Right atrium auricular region (tissue), 2 donors: ENCODE measurements around the gene SRMS. TPM values are rescaled to one million over a fixed set of nuclear protein-coding genes. Genes with fewer than 3 reads are reported as not detected.

ENCODE experiments used
- DNase-seq: peaks from one replicate; pipeline ENCODE4 v3.0.0-alpha.2; 2019; ENCODE audit warnings: low spot score
- H3K27ac ChIP-seq, 2 donors: fragments of 200-600 bp; sonication (generic); 1 replicate in 1 of 2; 2 replicates in 1 of 2; pipeline ENCODE4 v1.5.1; 2016 to 2019
- H3K27me3 ChIP-seq, 2 donors: fragments of 200-600 bp; sonication (generic); one replicate each; pipeline versions ENCODE4 v1.5.1 to v1.6.0; 2017 to 2019
- H3K36me3 ChIP-seq: fragments of 200-600 bp; sonication (generic); one replicate; pipeline ENCODE4 v1.5.1; 2016
- H3K4me1 ChIP-seq, 2 donors: fragments of 200-600 bp; sonication (generic); one replicate each; pipeline versions ENCODE4 v1.5.1 to v1.6.0; 2017 to 2019
- H3K4me3 ChIP-seq, 2 donors: fragments of 200-600 bp; sonication (generic); 1 replicate in 1 of 2; 2 replicates in 1 of 2; pipeline ENCODE4 v1.5.1; 2017 to 2019; ENCODE audit warnings: mild to moderate bottlenecking in 1 of 2, moderate library complexity in 1 of 2
- H3K9me3 ChIP-seq, 2 donors: fragments of 200-600 bp; sonication (generic); one replicate each; pipeline ENCODE4 v1.5.1; 2019
- total RNA-seq, 2 donors: library from RNA; depleted of rRNA; stranded (reverse); fragments of >200 nt; gene quantifications; one replicate each; pipeline ENCODE4 v1.1.0, GENCODE V29; 2016
- TF ChIP-seq, protein P1 (sequence below), 2 donors: fragments of 200-600 bp; sonication (generic); IDR thresholded peaks; one replicate each; pipeline ENCODE4 v1.5.1; 2019; ENCODE audit warnings: antibody characterized with exemption in 2 of 2

Gene SRMS
- total RNA-seq, 2 donors from 2014 or later, result not detected

- Histone ChIP-seq H3K27ac (no peak overlapping the region), H3K4me1 (peaks cover 0 to 4% of the 10 kb centered on the region in 2 donors), H3K4me3 (no peak overlapping the region), H3K9me3 (no peaks in the 10 kb centered on the region), H3K36me3 (no peaks in the 10 kb centered on the region), H3K27me3 (no peaks in the 10 kb centered on the region)
- TF ChIP-seq, protein P1, sequence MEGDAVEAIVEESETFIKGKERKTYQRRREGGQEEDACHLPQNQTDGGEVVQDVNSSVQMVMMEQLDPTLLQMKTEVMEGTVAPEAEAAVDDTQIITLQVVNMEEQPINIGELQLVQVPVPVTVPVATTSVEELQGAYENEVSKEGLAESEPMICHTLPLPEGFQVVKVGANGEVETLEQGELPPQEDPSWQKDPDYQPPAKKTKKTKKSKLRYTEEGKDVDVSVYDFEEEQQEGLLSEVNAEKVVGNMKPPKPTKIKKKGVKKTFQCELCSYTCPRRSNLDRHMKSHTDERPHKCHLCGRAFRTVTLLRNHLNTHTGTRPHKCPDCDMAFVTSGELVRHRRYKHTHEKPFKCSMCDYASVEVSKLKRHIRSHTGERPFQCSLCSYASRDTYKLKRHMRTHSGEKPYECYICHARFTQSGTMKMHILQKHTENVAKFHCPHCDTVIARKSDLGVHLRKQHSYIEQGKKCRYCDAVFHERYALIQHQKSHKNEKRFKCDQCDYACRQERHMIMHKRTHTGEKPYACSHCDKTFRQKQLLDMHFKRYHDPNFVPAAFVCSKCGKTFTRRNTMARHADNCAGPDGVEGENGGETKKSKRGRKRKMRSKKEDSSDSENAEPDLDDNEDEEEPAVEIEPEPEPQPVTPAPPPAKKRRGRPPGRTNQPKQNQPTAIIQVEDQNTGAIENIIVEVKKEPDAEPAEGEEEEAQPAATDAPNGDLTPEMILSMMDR (IDR thresholded peaks at IDR 0.05), result no peak
- no peak for DNase-seq
These were observed 15.0 kb downstream of the SRMS start for GRCh38 chr20:63532449-63532971.

DNA sequence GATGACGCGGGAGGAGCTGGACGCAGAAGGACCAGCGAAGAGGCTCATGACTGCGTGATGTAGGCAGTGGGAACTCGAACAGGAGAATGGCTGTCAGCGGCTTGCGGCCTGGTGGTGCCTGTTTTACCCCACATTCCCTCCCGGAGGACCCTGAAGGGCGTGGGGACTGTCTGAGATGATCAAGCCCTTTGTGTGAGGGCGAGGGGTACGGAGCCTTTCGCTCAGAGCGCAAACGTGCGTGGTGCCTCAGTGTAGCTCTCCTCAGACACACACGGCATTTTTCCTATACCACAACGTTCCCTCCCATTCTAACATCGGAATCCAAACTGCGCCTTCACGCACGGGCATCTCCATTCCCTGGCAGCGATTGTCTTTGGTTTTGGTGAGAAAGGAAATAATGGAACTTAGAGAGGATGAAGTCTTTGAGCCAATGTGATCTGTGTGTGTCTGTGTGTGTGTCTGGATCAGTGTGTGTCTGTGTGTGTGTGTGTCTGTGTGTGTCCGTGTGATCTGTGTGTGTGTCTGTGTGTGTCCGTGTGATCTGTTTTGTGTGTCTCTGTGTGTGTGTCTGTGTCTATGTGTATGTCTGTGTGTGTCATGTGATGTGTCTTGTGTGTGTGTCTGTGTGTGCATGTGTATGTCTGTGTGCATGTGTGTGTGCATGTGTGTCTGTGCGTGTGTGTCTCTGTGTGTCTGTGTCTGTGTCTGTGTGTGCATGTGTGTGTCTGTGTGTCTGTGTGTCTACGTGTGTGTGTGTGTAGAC, 15.7 kb downstream of the SRMS start:
- no peak overlapping the region for H3K4me3 ChIP-seq
- no peak for DNase-seq

DNA sequence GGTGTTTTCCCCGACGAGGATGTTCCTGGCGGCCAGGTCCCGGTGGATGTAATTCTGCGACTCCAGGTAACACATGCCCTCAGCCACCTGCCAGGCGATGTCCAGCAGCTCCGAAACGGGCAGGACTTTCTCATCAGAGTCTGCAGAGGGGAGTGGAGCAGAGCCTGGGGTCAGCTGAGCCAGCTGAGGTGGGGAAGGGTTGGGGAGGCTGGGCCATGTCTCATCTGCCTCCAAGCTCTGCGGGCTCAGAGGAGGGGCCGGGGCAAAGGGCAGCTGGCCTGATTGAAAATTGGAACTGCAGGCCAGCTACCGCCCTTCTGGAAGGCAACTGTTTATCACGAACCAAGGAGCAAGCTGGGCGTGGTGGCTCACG, 16.8 kb downstream of the SRMS start:
- TF ChIP-seq, protein P1 (IDR thresholded peaks at IDR 0.05), result no peak
- no peaks in the 10 kb centered on the region for H3K36me3 ChIP-seq
- no peak overlapping the region for H3K27ac ChIP-seq
- no peak overlapping the region for H3K4me3 ChIP-seq
- DNase-seq, result no peak
- no peaks in the 10 kb centered on the region for H3K9me3 ChIP-seq
- no peaks in the 10 kb centered on the region for H3K4me1 ChIP-seq
- no peaks in the 10 kb centered on the region for H3K27me3 ChIP-seq

More for the DNA sequence above, 15.7 kb downstream of the SRMS start:
- Histone ChIP-seq H3K9me3 (no peaks in the 10 kb centered on the region), H3K27ac (no peak overlapping the region), H3K4me1 (no peaks in the 10 kb centered on the region), H3K36me3 (no peaks in the 10 kb centered on the region), H3K27me3 (no peaks in the 10 kb centered on the region)
- TF ChIP-seq, protein P1 (IDR thresholded peaks at IDR 0.05), result no peak

DNA sequence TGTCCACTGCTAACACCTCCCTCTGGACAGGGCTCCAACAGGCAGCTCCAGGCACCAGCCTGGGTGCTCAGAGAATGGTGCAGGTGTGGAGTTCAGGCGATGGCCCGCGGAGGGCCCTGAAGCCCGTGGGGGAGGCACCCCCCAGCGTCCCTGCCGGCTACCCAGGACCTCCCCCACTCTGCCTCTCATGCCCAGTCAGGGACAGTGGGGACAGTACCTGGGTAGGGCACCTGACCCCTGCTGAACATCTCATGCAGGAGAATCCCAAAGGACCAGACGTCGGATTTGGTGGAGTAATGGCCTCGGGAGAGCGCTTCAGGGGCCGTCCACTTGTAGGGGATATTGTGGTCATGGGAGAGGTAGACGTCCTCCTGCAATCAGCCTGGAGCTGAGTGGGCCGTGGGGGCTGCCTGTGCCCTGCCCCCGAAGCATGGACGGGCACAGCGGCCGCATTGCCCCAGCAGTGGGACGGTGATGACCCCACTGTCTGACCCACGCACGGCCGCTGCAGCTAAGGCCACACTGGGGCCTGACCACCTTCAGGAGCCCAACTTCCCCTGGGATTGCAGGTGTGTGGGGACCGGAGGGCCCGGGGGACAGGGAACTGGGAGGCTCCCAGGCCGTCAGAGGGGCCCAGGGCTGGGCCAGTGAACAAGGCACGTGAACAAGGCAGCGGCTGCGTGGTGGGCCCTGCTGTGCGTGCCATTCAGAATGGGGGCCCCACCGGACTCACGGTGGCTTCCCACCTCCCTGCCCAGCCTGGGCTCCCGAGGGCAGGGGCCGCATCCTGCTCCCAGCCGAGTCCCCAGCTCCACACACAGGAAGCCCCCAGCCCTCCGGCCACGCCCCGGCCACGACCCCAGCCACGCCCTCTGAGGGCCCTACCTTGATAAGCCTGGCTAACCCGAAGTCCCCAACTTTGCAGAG, 17.4 kb downstream of the SRMS start:
- Histone ChIP-seq H3K4me1 (no peaks in the 10 kb centered on the region), H3K9me3 (no peaks in the 10 kb centered on the region), H3K36me3 (no peaks in the 10 kb centered on the region), H3K27me3 (no peaks in the 10 kb centered on the region), H3K4me3 (no peak overlapping the region), H3K27ac (no peak overlapping the region)
- TF ChIP-seq, protein P1 (IDR thresholded peaks at IDR 0.05), result no peak
- no peak for DNase-seq

- no peak for DNase-seq
- TF ChIP-seq, protein P1 (IDR thresholded peaks at IDR 0.05), result no peak
- no peaks in the 10 kb centered on the region for H3K4me1 ChIP-seq
These were observed 18.2 kb downstream of the SRMS start for GRCh38 chr20:63529180-63529860.

More at GRCh38 chr20:63529180-63529860, 18.2 kb downstream of the SRMS start:
- Histone ChIP-seq H3K9me3 (no peaks in the 10 kb centered on the region), H3K27ac (no peak overlapping the region), H3K36me3 (no peaks in the 10 kb centered on the region), H3K27me3 (no peaks in the 10 kb centered on the region), H3K4me3 (no peak overlapping the region)
